ENCODE results near the gene ADAM19. TPM values are rescaled to one million over a fixed set of nuclear protein-coding genes. Genes with fewer than 3 reads are reported as not detected.

ADAM19 gene
- total RNA-seq, 1 donor from 2014 or later = 9.1 TPM

DNA sequence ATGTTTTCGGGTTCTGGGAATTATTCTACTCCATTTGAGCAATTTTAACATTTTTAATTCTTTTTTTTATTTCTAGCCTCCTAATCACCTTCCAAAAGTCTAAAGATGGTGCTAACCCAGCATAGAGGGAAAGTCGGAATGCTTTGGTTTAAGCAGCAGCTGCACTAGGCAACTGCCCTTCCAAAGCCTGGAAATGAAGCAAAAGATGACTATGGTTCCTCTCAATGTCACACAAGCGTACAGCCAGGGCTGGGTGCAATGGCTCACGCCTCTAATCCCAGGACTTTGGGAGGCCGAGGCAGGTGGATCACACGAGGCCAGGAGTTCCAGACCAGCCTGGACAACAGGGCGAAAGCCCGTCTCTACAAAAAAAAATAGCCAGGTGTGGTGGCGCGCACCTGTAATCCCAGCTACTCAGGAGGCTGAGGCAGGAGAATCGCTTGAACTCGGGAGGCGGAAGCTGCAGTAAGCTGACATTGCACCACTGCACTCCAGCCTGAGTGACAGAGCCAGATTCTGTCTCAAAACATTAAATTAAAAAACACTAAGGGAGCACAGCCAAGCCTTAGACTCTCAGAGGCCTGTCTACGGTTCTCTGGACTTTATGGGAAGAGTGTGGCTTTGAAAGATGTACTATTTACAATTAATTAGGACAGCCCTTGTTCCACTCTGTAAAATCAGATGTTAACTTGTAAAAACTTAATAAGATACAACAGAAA is 33.1 kb downstream of the ADAM19 start:
- Mint-ChIP-seq H3K27me3 (ENCODE audit: low read depth) (no peaks in the 10 kb centered on the region), H3K4me3 (no peak overlapping the region), H3K36me3 (ENCODE audit: low read depth) (no peaks in the 10 kb centered on the region), H3K9me3 (no peaks in the 10 kb centered on the region), H3K4me1 (peaks cover 27% of the 10 kb centered on the region), H3K27ac (ENCODE audit: unreplicated experiment) (no peak overlapping the region)
- TF ChIP-seq, protein P1, sequence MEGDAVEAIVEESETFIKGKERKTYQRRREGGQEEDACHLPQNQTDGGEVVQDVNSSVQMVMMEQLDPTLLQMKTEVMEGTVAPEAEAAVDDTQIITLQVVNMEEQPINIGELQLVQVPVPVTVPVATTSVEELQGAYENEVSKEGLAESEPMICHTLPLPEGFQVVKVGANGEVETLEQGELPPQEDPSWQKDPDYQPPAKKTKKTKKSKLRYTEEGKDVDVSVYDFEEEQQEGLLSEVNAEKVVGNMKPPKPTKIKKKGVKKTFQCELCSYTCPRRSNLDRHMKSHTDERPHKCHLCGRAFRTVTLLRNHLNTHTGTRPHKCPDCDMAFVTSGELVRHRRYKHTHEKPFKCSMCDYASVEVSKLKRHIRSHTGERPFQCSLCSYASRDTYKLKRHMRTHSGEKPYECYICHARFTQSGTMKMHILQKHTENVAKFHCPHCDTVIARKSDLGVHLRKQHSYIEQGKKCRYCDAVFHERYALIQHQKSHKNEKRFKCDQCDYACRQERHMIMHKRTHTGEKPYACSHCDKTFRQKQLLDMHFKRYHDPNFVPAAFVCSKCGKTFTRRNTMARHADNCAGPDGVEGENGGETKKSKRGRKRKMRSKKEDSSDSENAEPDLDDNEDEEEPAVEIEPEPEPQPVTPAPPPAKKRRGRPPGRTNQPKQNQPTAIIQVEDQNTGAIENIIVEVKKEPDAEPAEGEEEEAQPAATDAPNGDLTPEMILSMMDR (conservative IDR thresholded peaks at IDR 0.05) = no peak
- no peak for DNase-seq (ENCODE audit: low read depth, low spot score)

- DNase-seq (ENCODE audit: low read depth, low spot score) = no peak
- Mint-ChIP-seq H3K36me3 (ENCODE audit: low read depth) (peaks cover 5% of the 10 kb centered on the region), H3K4me1 (peaks cover 22% of the 10 kb centered on the region)
These were observed 34.0 kb downstream of the ADAM19 start for GRCh38 chr5:157541447-157542118.

DNA sequence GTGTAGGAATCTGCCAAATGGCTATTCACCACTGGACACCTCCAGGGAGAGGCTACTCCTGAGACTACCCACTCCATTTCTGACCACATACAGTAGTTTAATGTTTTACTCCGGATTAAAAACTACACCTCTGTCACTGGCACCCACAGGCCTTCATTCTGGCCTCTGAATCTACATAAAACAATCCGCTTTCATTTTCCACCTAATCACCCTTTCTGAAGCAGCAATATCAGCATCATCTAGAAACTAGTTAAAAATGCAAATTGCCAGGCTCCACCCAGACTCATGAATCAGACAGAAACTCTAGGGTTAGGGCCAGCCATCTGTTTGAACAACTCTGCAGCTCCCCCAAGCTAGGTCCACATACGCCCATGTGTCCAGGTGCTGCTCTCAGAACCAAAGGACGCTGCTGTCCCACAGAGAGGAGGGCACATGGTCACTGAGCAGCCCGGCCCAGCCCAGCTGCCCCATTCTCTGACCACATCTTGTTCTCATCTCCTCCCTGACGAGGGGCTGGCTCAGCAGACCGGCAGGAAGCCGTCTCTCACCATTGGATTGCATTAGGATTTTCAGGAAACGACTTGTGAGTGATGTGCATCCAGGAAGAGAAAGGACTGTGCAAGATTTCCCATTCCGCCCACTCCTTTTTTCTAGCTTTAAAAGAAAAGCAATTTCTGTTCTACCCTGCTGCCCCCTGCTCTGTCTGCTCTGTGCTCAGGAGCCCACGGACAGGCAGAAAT is 34.7 kb downstream of the ADAM19 start:
- H3K4me3 Mint-ChIP-seq = no peak overlapping the region

More at GRCh38 chr5:157541447-157542118, 34.0 kb downstream of the ADAM19 start:
- H3K4me3 Mint-ChIP-seq = no peak overlapping the region
- H3K27me3 Mint-ChIP-seq (ENCODE audit: low read depth) = no peaks in the 10 kb centered on the region
- peak overlapping the region; percentile 10 for H3K27ac Mint-ChIP-seq (ENCODE audit: unreplicated experiment)
- TF ChIP-seq, protein P1 (conservative IDR thresholded peaks at IDR 0.05) = no peak
- no peaks in the 10 kb centered on the region for H3K9me3 Mint-ChIP-seq

DNA sequence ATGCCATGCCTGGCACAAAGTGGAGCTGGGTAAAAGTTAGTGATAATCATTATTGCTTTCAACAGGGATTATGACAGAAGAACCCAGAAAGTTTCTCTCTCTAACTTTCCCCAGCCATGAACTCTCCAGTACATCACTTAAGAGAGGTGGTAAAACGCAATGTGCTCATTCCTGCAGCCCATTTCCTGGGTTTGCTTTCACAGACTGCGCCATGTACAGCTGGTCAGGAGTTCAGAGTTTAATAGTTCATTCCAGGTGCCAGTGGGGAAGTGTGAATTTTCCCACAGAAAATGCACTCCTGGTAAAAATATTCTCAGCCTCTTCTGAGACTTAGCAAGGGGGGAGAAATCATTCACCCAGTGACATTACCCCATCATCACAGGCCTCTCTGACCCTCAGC is 35.5 kb downstream of the ADAM19 start:
- H3K36me3 Mint-ChIP-seq (ENCODE audit: low read depth) = peaks cover 6% of the 10 kb centered on the region
- no peak overlapping the region for H3K4me3 Mint-ChIP-seq
- no peaks in the 10 kb centered on the region for H3K27me3 Mint-ChIP-seq (ENCODE audit: low read depth)
- no peak for DNase-seq (ENCODE audit: low read depth, low spot score)
- TF ChIP-seq, protein P1 (conservative IDR thresholded peaks at IDR 0.05) = no peak
- peaks cover 17% of the 10 kb centered on the region for H3K4me1 Mint-ChIP-seq
- no peaks in the 10 kb centered on the region for H3K9me3 Mint-ChIP-seq
- no peak overlapping the region for H3K27ac Mint-ChIP-seq (ENCODE audit: unreplicated experiment)

More for the DNA sequence above, 34.7 kb downstream of the ADAM19 start:
- Mint-ChIP-seq H3K4me1 (peaks cover 17% of the 10 kb centered on the region), H3K9me3 (no peaks in the 10 kb centered on the region), H3K27ac (ENCODE audit: unreplicated experiment) (peak overlapping the region; percentile 13), H3K36me3 (ENCODE audit: low read depth) (peaks cover 6% of the 10 kb centered on the region), H3K27me3 (ENCODE audit: low read depth) (no peaks in the 10 kb centered on the region)
- no peak for DNase-seq (ENCODE audit: low read depth, low spot score)
- TF ChIP-seq, protein P1 (conservative IDR thresholded peaks at IDR 0.05) = no peak

GRCh38 chr5:157539503-157540022 is 36.0 kb downstream of the ADAM19 start:
- TF ChIP-seq, protein P1 (conservative IDR thresholded peaks at IDR 0.05) = no peak
- DNase-seq (ENCODE audit: low read depth, low spot score) = no peak
- Mint-ChIP-seq H3K4me3 (no peak overlapping the region), H3K4me1 (peaks cover 17% of the 10 kb centered on the region), H3K27ac (ENCODE audit: unreplicated experiment) (no peak overlapping the region), H3K36me3 (ENCODE audit: low read depth) (peaks cover 6% of the 10 kb centered on the region), H3K27me3 (ENCODE audit: low read depth) (no peaks in the 10 kb centered on the region), H3K9me3 (no peaks in the 10 kb centered on the region)

Measured in neural crest cell (in vitro differentiated cells).